Brain microvascular endothelial cell (primary cell): Measurements from ENCODE around the gene PIK3C2G.

ENCODE experiments used
- DNase-seq: peaks from one replicate; pipeline ENCODE4 v3.0.0-alpha.2; 2020
- H3K27ac ChIP-seq: fragments of 250-450 bp; sonication (Bioruptor Pico); 2 replicates; pipeline ENCODE4 v1.5.1; 2020; ENCODE audit warnings: mild to moderate bottlenecking, moderate library complexity
- H3K27me3 ChIP-seq: fragments of 250-450 bp; sonication (Bioruptor Pico); replicated peaks from 2 replicates; pipeline ENCODE4 v1.5.1; 2020; ENCODE audit warnings: mild to moderate bottlenecking
- H3K36me3 ChIP-seq: fragments of 250-450 bp; sonication (Bioruptor Pico); replicated peaks from 2 replicates; pipeline ENCODE4 v1.5.1; 2020; ENCODE audit warnings: mild to moderate bottlenecking
- H3K4me3 ChIP-seq: 2 replicates; pipeline ENCODE4 v1.5.1; 2011; ENCODE audit warnings: low read depth, mild to moderate bottlenecking, control low read depth, low read length, moderate library complexity
- in situ Hi-C: cut with HindIII; loops from 2 replicates; pipeline ENCODE4 v1.10.0; 2017; ENCODE audit warnings: low sequenced_read_pairs, low pct_ligation_motif_present
- TF ChIP-seq, protein P1 (sequence below): IDR thresholded peaks from 2 replicates; pipeline ENCODE4 v1.5.1; 2011; ENCODE audit warnings: low read depth, mild to moderate bottlenecking, moderate library complexity, low read length, control low read depth, inconsistent platforms; ENCODE audit errors: missing control alignments

PIK3C2G gene

DNA sequence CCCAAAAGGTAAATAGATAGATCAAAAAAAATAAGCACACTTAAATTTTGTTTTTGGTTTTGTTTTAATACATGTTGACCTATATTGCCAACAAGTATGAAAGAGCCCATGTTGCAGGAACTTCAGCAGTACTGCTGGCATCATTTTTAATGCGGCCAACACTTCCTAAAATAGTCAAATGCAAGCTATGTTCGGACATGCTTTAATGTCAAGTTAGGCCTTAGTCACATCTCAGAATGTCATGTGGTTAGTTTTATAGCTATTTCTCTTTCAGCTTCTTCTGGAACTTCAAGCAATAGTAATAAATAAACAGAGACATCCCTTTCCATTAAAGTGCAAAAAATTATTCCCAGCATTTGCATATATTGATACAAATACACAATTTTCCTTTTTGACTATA, 153.4 kb downstream of the PIK3C2G start:
- TF ChIP-seq, protein P1, sequence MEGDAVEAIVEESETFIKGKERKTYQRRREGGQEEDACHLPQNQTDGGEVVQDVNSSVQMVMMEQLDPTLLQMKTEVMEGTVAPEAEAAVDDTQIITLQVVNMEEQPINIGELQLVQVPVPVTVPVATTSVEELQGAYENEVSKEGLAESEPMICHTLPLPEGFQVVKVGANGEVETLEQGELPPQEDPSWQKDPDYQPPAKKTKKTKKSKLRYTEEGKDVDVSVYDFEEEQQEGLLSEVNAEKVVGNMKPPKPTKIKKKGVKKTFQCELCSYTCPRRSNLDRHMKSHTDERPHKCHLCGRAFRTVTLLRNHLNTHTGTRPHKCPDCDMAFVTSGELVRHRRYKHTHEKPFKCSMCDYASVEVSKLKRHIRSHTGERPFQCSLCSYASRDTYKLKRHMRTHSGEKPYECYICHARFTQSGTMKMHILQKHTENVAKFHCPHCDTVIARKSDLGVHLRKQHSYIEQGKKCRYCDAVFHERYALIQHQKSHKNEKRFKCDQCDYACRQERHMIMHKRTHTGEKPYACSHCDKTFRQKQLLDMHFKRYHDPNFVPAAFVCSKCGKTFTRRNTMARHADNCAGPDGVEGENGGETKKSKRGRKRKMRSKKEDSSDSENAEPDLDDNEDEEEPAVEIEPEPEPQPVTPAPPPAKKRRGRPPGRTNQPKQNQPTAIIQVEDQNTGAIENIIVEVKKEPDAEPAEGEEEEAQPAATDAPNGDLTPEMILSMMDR: no peak
- in situ Hi-C loops: no loop called here
- H3K27me3 ChIP-seq: no peaks in the 10 kb centered on the region
- H3K36me3 ChIP-seq: no peaks in the 10 kb centered on the region
- no peak for DNase-seq
- no peak overlapping the region for H3K4me3 ChIP-seq
- no peak overlapping the region for H3K27ac ChIP-seq

DNA sequence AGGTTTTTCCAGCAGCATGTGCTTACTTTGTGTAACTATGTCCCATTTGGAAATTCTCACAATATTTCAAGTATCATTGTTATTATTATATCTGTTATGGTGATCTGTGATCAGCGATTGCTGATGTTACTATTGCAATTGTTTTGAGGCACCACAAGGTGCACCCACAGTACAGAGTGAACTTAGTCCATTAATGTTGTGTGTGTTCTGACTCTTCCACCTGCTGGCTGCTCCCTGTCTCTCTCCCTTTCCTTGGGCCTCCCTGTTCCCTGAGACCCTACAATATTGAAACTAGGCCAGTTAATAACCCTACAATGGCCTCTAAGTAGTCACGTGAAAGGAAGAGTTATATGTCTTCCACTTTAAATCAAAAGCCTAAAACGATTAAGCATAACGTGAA, 153.9 kb downstream of the PIK3C2G start:
- DNase-seq: no peak
- Histone ChIP-seq H3K27ac (no peak overlapping the region), H3K27me3 (no peaks in the 10 kb centered on the region), H3K36me3 (no peaks in the 10 kb centered on the region), H3K4me3 (no peak overlapping the region)
- TF ChIP-seq, protein P1: no peak
- in situ Hi-C loops: no loop called here

DNA sequence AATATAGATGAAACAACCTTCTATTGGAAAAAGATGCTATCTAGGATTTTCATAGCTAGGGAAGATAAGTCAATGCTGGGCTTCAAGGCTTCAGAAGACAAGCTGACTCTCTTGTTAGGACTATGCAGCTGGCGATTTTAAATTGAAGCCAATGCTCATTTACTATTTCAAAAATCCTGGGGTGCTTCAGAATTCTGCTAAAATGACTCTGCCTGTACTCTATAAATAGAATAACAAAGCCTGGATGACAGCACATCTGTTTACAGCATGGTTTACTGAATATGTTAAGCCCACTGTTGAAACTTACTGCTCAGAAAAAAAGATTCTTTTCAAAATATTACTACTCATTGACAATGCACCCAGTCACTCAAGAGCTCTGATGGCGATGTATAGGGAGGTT, 155.1 kb downstream of the PIK3C2G start:
- no peak for DNase-seq
- Histone ChIP-seq H3K27me3 (no peaks in the 10 kb centered on the region), H3K36me3 (no peaks in the 10 kb centered on the region), H3K4me3 (no peak overlapping the region), H3K27ac (no peak overlapping the region)
- TF ChIP-seq, protein P1: no peak
- in situ Hi-C loops: no loop called here

DNA sequence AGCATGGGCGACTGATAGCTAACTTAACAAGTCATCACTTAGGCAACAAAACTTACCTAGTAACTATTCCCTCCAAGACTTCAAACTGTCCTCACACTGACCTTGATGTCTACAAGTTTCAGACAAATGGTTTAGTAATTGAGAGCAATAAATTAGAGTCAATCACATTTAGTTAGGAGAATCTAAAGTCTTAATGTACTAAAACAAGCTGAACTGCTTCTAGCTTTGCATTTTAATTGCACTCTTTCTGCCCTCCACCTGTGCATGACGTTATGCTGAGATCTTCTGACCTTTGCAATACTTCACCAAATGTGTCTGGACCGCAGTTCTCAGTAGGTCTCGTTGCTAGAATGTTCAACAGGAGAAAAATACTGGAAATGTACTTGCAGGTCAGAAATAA, 158.0 kb downstream of the PIK3C2G start:
- TF ChIP-seq, protein P1: no peak
- no peak overlapping the region for H3K27ac ChIP-seq
- no peaks in the 10 kb centered on the region for H3K27me3 ChIP-seq
- in situ Hi-C loops: no loop called here
- DNase-seq: no peak
- H3K4me3 ChIP-seq: no peak overlapping the region
- no peaks in the 10 kb centered on the region for H3K36me3 ChIP-seq

DNA sequence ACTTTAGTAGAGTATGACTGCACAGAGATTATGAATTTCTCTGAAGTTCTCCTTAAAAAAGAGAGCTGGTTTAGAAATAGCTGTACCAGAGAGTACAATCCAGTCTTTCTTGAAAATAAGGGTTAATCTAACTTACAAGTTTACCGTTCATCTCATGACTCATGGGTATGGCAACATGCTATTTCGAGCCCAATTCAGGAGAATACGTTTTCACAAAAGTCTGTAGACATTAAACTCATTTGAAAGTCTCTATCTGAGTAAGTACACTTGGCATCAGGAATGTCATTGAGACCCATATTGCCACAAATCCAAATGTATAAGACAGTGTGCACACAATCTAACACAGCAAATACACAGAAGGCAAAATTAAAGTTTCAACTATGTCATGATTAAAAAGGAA, 160.5 kb downstream of the PIK3C2G start:
- H3K4me3 ChIP-seq: no peak overlapping the region
- in situ Hi-C loops: no loop called here
- no peak for DNase-seq

DNA sequence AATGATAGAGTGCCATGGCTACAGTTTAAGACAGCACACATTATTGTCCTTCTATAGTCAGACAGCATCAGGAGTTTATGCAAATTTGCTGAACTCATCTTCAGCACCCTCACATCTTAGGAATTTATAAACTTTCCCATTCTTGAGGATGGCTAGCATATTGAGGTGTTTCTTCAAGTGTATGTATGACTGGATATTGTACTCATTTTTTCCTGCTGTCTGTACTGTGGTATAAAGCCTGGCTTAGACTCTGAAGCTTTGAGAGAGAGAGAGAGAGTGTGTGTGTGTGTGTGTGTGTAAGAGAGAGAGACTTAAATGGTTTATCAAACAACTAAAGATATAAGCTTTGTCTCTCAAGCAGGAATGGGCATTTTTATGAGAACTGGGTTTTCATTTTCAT, 161.6 kb downstream of the PIK3C2G start:
- TF ChIP-seq, protein P1: no peak
- H3K27ac ChIP-seq: no peak overlapping the region
- in situ Hi-C loops: no loop called here
- no peaks in the 10 kb centered on the region for H3K27me3 ChIP-seq
- H3K4me3 ChIP-seq: no peak overlapping the region
- DNase-seq: no peak
- no peaks in the 10 kb centered on the region for H3K36me3 ChIP-seq

More for the DNA sequence above, 160.5 kb downstream of the PIK3C2G start:
- Histone ChIP-seq H3K27ac (no peak overlapping the region), H3K36me3 (no peaks in the 10 kb centered on the region), H3K27me3 (no peaks in the 10 kb centered on the region)
- TF ChIP-seq, protein P1: no peak
